Esophagus muscularis mucosa (tissue), 4 donors: Measurements from ENCODE around the gene FOXJ1. TPM values are rescaled to one million over a fixed set of nuclear protein-coding genes. Genes with fewer than 3 reads are reported as not detected.

Experiments
- DNase-seq: peaks from one replicate; pipeline ENCODE4 v3.0.0-alpha.2; 2017; ENCODE audit errors: extremely low spot score
- H3K27ac ChIP-seq, 4 donors: fragments of 200-600 bp; sonication (generic); replicated peaks in 1 of 4; 1 replicate in 3 of 4; 2 replicates in 1 of 4; pipeline ENCODE4 v1.5.1; 2016 to 2019; ENCODE audit warnings: mild to moderate bottlenecking in 1 of 4
- H3K27me3 ChIP-seq, 4 donors: fragments of 200-600 bp; sonication (generic); one replicate each; pipeline versions ENCODE4 v1.5.1 to v1.6.0; 2016 to 2019
- H3K36me3 ChIP-seq, 4 donors: fragments of 200-600 bp; sonication (generic); one replicate each; pipeline ENCODE4 v1.5.1; 2016 to 2019
- H3K4me1 ChIP-seq, 4 donors: fragments of 200-600 bp; sonication (generic); one replicate each; pipeline ENCODE4 v1.5.1; 2016 to 2019
- H3K4me3 ChIP-seq, 4 donors: fragments of 200-600 bp; sonication (generic); 1 replicate in 2 of 4; 2 replicates in 2 of 4; pipeline ENCODE4 v1.5.1; 2016 to 2019; ENCODE audit warnings: mild to moderate bottlenecking in 4 of 4, moderate library complexity in 1 of 4
- H3K9me3 ChIP-seq, 4 donors: fragments of 200-600 bp; sonication (generic); 1 replicate in 3 of 4; 2 replicates in 1 of 4; pipeline ENCODE4 v1.5.1; 2016 to 2019
- CTCF ChIP-seq, 3 experiments: fragments of 200-600 bp in 2 of 3; fragments of 450-650 bp in 1 of 3; sonication (generic) in 2 of 3; IDR thresholded peaks; one replicate each; pipeline ENCODE4 v1.5.1; 2017 to 2019; ENCODE audit warnings: antibody characterized with exemption in 3 of 3, mild to moderate bottlenecking in 2 of 3, moderate library complexity in 1 of 3
- EP300 ChIP-seq: sonication (generic); formaldehyde crosslinking; IDR thresholded peaks from one replicate; pipeline ENCODE4 v1.6.1; 2017; ENCODE audit warnings: antibody characterized with exemption
- POLR2A ChIP-seq: fragments of 450-650 bp; IDR thresholded peaks from one replicate; pipeline ENCODE4 v1.6.1; 2017; ENCODE audit warnings: antibody characterized with exemption, moderate library complexity, mild to moderate bottlenecking, low read depth
- POLR2AphosphoS5 ChIP-seq, 2 donors: sonication (generic); formaldehyde crosslinking; IDR thresholded peaks; one replicate each; pipeline ENCODE4 v1.6.1; 2017; ENCODE audit warnings: antibody characterized with exemption in 2 of 2
- WGBS: methylation state at CpG from one replicate; pipeline ENCODE4 v1.1.5; 2018; 5-methylcytosine and 5-hydroxymethylcytosine counted together
- intact Hi-C: fragments of 100-400 bp; cut with DNase I; formaldehyde crosslinking; loops from one replicate; pipeline ENCODE4 v1.15.1; 2023
- small RNA-seq, 3 donors: library from RNA; depleted of rRNA; stranded (forward); fragments of <200 nt; gene quantifications; one replicate each; pipeline ENCODE3, GENCODE V24; 2016
- total RNA-seq, 4 donors: library from RNA; depleted of rRNA; stranded (reverse); fragments of >200 nt; gene quantifications; one replicate each; pipeline versions ENCODE4 v1.1.0 to v1.2.1, GENCODE V29; 2016

The FOXJ1 gene
- total RNA-seq, 4 donors from 2014 or later = 0.32 TPM; not detected in 3

GRCh38 chr17:76087531-76087930, 53.5 kb downstream of the FOXJ1 start:
- DNase-seq = no peak
- TF ChIP-seq CTCF (IDR thresholded peaks at IDR 0.05) = no peak
- no peak for TF ChIP-seq EP300
- no peak for TF ChIP-seq POLR2AphosphoS5 (IDR thresholded peaks at IDR 0.05)
- TF ChIP-seq POLR2A = no peak
- intact Hi-C loops = no loop called here
- H3K27me3 ChIP-seq = no peaks in the 10 kb centered on the region
- peaks cover 69 to 100% (median 98%) of the 10 kb centered on the region in 4 donors for H3K36me3 ChIP-seq
- H3K4me1 ChIP-seq = no peaks in the 10 kb centered on the region
- no peak overlapping the region for H3K4me3 ChIP-seq
- 85% methylated on average over 10 of the region's 11 CpGs for WGBS
- no peak overlapping the region for H3K27ac ChIP-seq
- no peaks in the 10 kb centered on the region for H3K9me3 ChIP-seq

- Histone ChIP-seq H3K36me3 (peaks cover 66 to 97% (median 92%) of the 10 kb centered on the region in 4 donors), H3K27ac (no peak overlapping the region), H3K9me3 (no peaks in the 10 kb centered on the region), H3K27me3 (no peaks in the 10 kb centered on the region), H3K4me1 (no peaks in the 10 kb centered on the region), H3K4me3 (no peak overlapping the region)
- no peak for TF ChIP-seq CTCF (IDR thresholded peaks at IDR 0.05)
- no peak for TF ChIP-seq EP300
- no peak for TF ChIP-seq POLR2A
- TF ChIP-seq POLR2AphosphoS5 (IDR thresholded peaks at IDR 0.05) = no peak
- intact Hi-C loops = no loop called here
- 93% methylated on average over 9 of the region's 9 CpGs for WGBS
- DNase-seq = no peak
Measured at GRCh38 chr17:76086384-76086783, 54.7 kb downstream of the FOXJ1 start.

Small RNAs within 50 kb of the gene (small RNA-seq; reads per million reads assigned to genes)
- 0 reads per million in 3 donors for gene MIR6868

Other genes starting within 250 kb of the FOXJ1 start
- 10 to 100 TPM; 13.3 to 36.4 (median 27.4) TPM for gene TRIM65, start 244.3 kb downstream of the FOXJ1 start, total RNA-seq
- gene MRPL38, start 236.4 kb downstream of the FOXJ1 start, total RNA-seq = 10 to 100 TPM; 32.5 to 61.7 (median 44.1) TPM
- gene FBF1, start 200.2 kb downstream of the FOXJ1 start, total RNA-seq = 10 to 100 TPM in 2 of 4 donors, 1 to 10 TPM in 2; 7.8 to 15.0 (median 10.4) TPM
- 10 to 100 TPM; 45.3 to 57.4 (median 48.9) TPM for gene ACOX1, start 162.1 kb downstream of the FOXJ1 start, total RNA-seq
- gene TEN1, start 162.0 kb downstream of the FOXJ1 start, total RNA-seq = 10 to 100 TPM in 3 of 4 donors, 1 to 10 TPM in 1; 4.6 to 11.3 (median 10.7) TPM
- gene CDK3, start 140.4 kb downstream of the FOXJ1 start, total RNA-seq = 1 to 10 TPM in 2 of 4 donors, under 1 TPM in 1, not detected in 1; 0.65 to 2.2 (median 1.2) TPM
- 1 to 10 TPM in 2 of 4 donors, under 1 TPM in 2; 0.19 to 2.1 (median 1.1) TPM for gene EVPL, start 113.9 kb downstream of the FOXJ1 start, total RNA-seq
- gene SRP68, start 68.7 kb downstream of the FOXJ1 start, total RNA-seq = 10 to 100 TPM; 41.9 to 56.9 (median 50.0) TPM
- under 1 TPM in 1 of 4 donors, not detected in 3; 0.50 TPM for gene GALR2, start 66.5 kb downstream of the FOXJ1 start, total RNA-seq
- under 1 TPM in 1 of 4 donors, not detected in 3; 0.13 TPM for gene ZACN, start 62.1 kb downstream of the FOXJ1 start, total RNA-seq
- gene EXOC7, start 37.5 kb downstream of the FOXJ1 start, total RNA-seq = 10 to 100 TPM; 65.2 to 94.4 (median 77.1) TPM
- 1 to 10 TPM; 2.1 to 8.1 (median 4.8) TPM for gene RNF157, start 99.2 kb upstream of the FOXJ1 start, total RNA-seq
- 10 to 100 TPM in 3 of 4 donors, 1 to 10 TPM in 1; 9.1 to 16.2 (median 12.4) TPM for gene UBALD2, start 124.1 kb upstream of the FOXJ1 start, total RNA-seq
- gene QRICH2, start 167.0 kb upstream of the FOXJ1 start, total RNA-seq = 1 to 10 TPM; 1.7 to 2.6 (median 2.1) TPM
- 10 to 100 TPM; 37.3 to 71.4 (median 50.4) TPM for gene PRPSAP1, start 212.7 kb upstream of the FOXJ1 start, total RNA-seq
- gene SPHK1, start 243.4 kb upstream of the FOXJ1 start, total RNA-seq = 10 to 100 TPM; 10.8 to 33.8 (median 16.5) TPM